Left ventricle myocardium inferior (tissue), 1 donor: ENCODE results near the gene SMYD3. TPM values are rescaled to one million over a fixed set of nuclear protein-coding genes. Genes with fewer than 3 reads are reported as not detected.

Experiments used
- DNase-seq: peaks from one replicate; pipeline ENCODE4 v3.0.0-alpha.2; 2020
- H3K27ac ChIP-seq: fragments of 200-600 bp; replicated peaks from 2 replicates; pipeline ENCODE4 v1.8.0; 2021
- H3K27me3 ChIP-seq: fragments of 200-600 bp; 2 replicates; pipeline ENCODE4 v1.8.0; 2021; ENCODE audit warnings: low read depth
- H3K36me3 ChIP-seq: fragments of 200-600 bp; 2 replicates; pipeline ENCODE4 v1.8.0; 2021
- H3K4me1 ChIP-seq: fragments of 200-600 bp; 2 replicates; pipeline ENCODE4 v1.8.0; 2021
- H3K4me3 ChIP-seq: fragments of 200-600 bp; 2 replicates; pipeline ENCODE4 v1.8.0; 2021; ENCODE audit warnings: mild to moderate bottlenecking, moderate library complexity
- H3K9me3 ChIP-seq: fragments of 200-600 bp; replicated peaks from 2 replicates; pipeline ENCODE4 v1.8.0; 2021
- CTCF ChIP-seq: fragments of 200-600 bp; IDR thresholded peaks from 2 replicates; pipeline ENCODE4 v1.8.0; 2021; ENCODE audit warnings: antibody characterized with exemption, mild to moderate bottlenecking, borderline replicate concordance
- intact Hi-C: fragments of 100-400 bp; cut with micrococcal nuclease; formaldehyde crosslinking; loops from one replicate; pipeline ENCODE4 v1.11.0; 2022
- total RNA-seq: library from RNA; stranded (reverse); fragmentation: NEBNext Ultra II Directional; extraction: Animal tissue kit (Norgen Biotek cat#: 25700); gene quantifications from one replicate; pipeline ENCODE4 v1.2.1, GENCODE V29; 2021
- donor health status: DM: no; HTN: yes; CAD: no; lungs with severe emphysema.

The SMYD3 gene
- total RNA-seq, 1 donor from 2014 or later = 9.9 TPM

- no peak for TF ChIP-seq CTCF
- no peaks in the 10 kb centered on the region for H3K9me3 ChIP-seq
- no peaks in the 10 kb centered on the region for H3K27me3 ChIP-seq
- no peaks in the 10 kb centered on the region for H3K36me3 ChIP-seq
- no peaks in the 10 kb centered on the region for H3K4me1 ChIP-seq
- no peak overlapping the region for H3K4me3 ChIP-seq
- no peak for DNase-seq
- intact Hi-C loops = no loop called here
- H3K27ac ChIP-seq = no peak overlapping the region
These were observed 665.0 kb downstream of the SMYD3 start for GRCh38 chr1:245842106-245842505.

GRCh38 chr1:245840971-245841370 lies 666.1 kb downstream of the SMYD3 start:
- Histone ChIP-seq H3K27me3 (no peaks in the 10 kb centered on the region), H3K4me3 (no peak overlapping the region), H3K27ac (no peak overlapping the region), H3K36me3 (no peaks in the 10 kb centered on the region), H3K4me1 (no peaks in the 10 kb centered on the region), H3K9me3 (no peaks in the 10 kb centered on the region)
- intact Hi-C loops = no loop called here
- no peak for DNase-seq
- no peak for TF ChIP-seq CTCF

- H3K36me3 ChIP-seq = no peaks in the 10 kb centered on the region
- intact Hi-C loops = no loop called here
- no peak for DNase-seq
- no peaks in the 10 kb centered on the region for H3K9me3 ChIP-seq
- peaks cover 5% of the 10 kb centered on the region for H3K4me1 ChIP-seq
- H3K4me3 ChIP-seq = no peak overlapping the region
- H3K27ac ChIP-seq = no peak overlapping the region
- TF ChIP-seq CTCF = no peak
- H3K27me3 ChIP-seq = no peaks in the 10 kb centered on the region
These were observed 669.4 kb downstream of the SMYD3 start for GRCh38 chr1:245837718-245838117.

- Histone ChIP-seq H3K4me3 (no peak overlapping the region), H3K36me3 (no peaks in the 10 kb centered on the region), H3K27me3 (no peaks in the 10 kb centered on the region), H3K27ac (no peak overlapping the region), H3K9me3 (no peaks in the 10 kb centered on the region), H3K4me1 (peaks cover 17% of the 10 kb centered on the region)
- no peak for DNase-seq
- intact Hi-C loops = no loop called here
- TF ChIP-seq CTCF = no peak
These were observed 671.7 kb downstream of the SMYD3 start for GRCh38 chr1:245835386-245835785.

GRCh38 chr1:245834002-245834401 lies 673.1 kb downstream of the SMYD3 start:
- no peaks in the 10 kb centered on the region for H3K9me3 ChIP-seq
- no peaks in the 10 kb centered on the region for H3K36me3 ChIP-seq
- H3K4me1 ChIP-seq = peaks cover 17% of the 10 kb centered on the region
- no peak for TF ChIP-seq CTCF
- no peak overlapping the region for H3K4me3 ChIP-seq
- no peak overlapping the region for H3K27ac ChIP-seq
- no peaks in the 10 kb centered on the region for H3K27me3 ChIP-seq
- intact Hi-C loops = no loop called here
- no peak for DNase-seq
